Measurements from ENCODE around the gene GSG1L2. TPM values are rescaled to one million over a fixed set of nuclear protein-coding genes. Genes with fewer than 3 reads are reported as not detected.

The GSG1L2 gene
- total RNA-seq, 1 donor from 2014 or later, result not detected

GRCh38 chr17:9765322-9765721 lies 56.6 kb downstream of the GSG1L2 start:
- no peak overlapping the region for H3K9ac ChIP-seq (ENCODE audit: low read length)
- H3K4me1 ChIP-seq (ENCODE audit: insufficient read depth, low read length), result no peaks in the 10 kb centered on the region
- Mint-ChIP-seq H3K27ac (ENCODE audit: unreplicated experiment) (no peak overlapping the region), H3K36me3 (ENCODE audit: low read depth, unreplicated experiment) (peaks cover 2% of the 10 kb centered on the region), H3K4me3 (ENCODE audit: unreplicated experiment) (no peak overlapping the region), H3K27me3 (ENCODE audit: low read depth, unreplicated experiment) (peaks cover 46% of the 10 kb centered on the region), H3K4me1 (ENCODE audit: low read depth, unreplicated experiment) (no peaks in the 10 kb centered on the region), H3K9me3 (ENCODE audit: unreplicated experiment) (peaks cover 3% of the 10 kb centered on the region)
- no peak overlapping the region for H3K4me2 ChIP-seq (ENCODE audit: low read length)
- H4K20me1 ChIP-seq (ENCODE audit: insufficient read depth, low read length), result no peaks in the 10 kb centered on the region
- H3K9me3 ChIP-seq (ENCODE audit: insufficient read depth, low read depth, low read length), result no peaks in the 10 kb centered on the region
- TF ChIP-seq EZH2 (IDR thresholded peaks at IDR 0.05; ENCODE audit: insufficient read depth, low read length) (no peak), CTCF (IDR thresholded peaks at IDR 0.05; ENCODE audit: insufficient read depth, low read depth, low read length) (no peak)
- no peak overlapping the region for H3K27ac ChIP-seq (ENCODE audit: low read depth, low read length)
- no peak overlapping the region for H2AFZ ChIP-seq (ENCODE audit: low read depth, low read length)
- FAIRE-seq (no peak), DNase-seq (ENCODE audit: low read depth) (no peak)
- no peaks in the 10 kb centered on the region for H3K79me2 ChIP-seq (ENCODE audit: insufficient read depth, low read length)
- H3K36me3 ChIP-seq (ENCODE audit: insufficient read depth, low read length), result no peaks in the 10 kb centered on the region
- peaks cover 2% of the 10 kb centered on the region for H3K27me3 ChIP-seq (ENCODE audit: insufficient read depth, low read length)
- no peak overlapping the region for H3K4me3 ChIP-seq (ENCODE audit: insufficient read depth, low read depth, low read length)

DNA sequence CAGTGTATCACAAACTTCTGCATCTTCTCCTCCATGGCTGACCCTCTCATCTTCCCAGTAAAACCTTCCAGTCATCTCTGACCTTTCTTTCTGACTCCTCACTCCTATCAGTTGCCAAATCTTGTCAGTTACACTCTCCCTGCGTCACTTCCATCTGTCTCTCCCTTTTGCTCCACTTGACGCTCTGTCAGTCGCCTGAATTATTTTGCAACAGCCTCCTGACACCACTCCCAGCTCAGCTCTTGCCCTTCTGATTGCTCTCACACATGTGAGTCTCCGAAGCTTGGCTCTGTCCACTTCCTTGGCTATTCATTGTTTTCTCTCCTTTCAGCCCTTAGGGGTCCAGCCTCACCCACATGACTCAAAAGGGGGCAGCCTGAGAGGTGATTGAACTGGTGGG lies 58.2 kb downstream of the GSG1L2 start:
- Histone ChIP-seq H3K4me3 (ENCODE audit: insufficient read depth, low read depth, low read length) (no peak overlapping the region), H3K9me3 (ENCODE audit: insufficient read depth, low read depth, low read length) (no peaks in the 10 kb centered on the region), H3K36me3 (ENCODE audit: insufficient read depth, low read length) (no peaks in the 10 kb centered on the region), H3K27ac (ENCODE audit: low read depth, low read length) (no peak overlapping the region), H3K9ac (ENCODE audit: low read length) (no peak overlapping the region), H3K79me2 (ENCODE audit: insufficient read depth, low read length) (no peaks in the 10 kb centered on the region), H3K27me3 (ENCODE audit: insufficient read depth, low read length) (peaks cover 2% of the 10 kb centered on the region), H3K4me2 (ENCODE audit: low read length) (no peak overlapping the region), H4K20me1 (ENCODE audit: insufficient read depth, low read length) (no peaks in the 10 kb centered on the region), H3K4me1 (ENCODE audit: insufficient read depth, low read length) (no peaks in the 10 kb centered on the region), H2AFZ (ENCODE audit: low read depth, low read length) (no peak overlapping the region)
- Mint-ChIP-seq H3K27me3 (ENCODE audit: low read depth, unreplicated experiment) (peaks cover 44% of the 10 kb centered on the region), H3K36me3 (ENCODE audit: low read depth, unreplicated experiment) (peaks cover 2% of the 10 kb centered on the region), H3K4me3 (ENCODE audit: unreplicated experiment) (no peak overlapping the region), H3K27ac (ENCODE audit: unreplicated experiment) (no peak overlapping the region), H3K4me1 (ENCODE audit: low read depth, unreplicated experiment) (no peaks in the 10 kb centered on the region), H3K9me3 (ENCODE audit: unreplicated experiment) (peaks cover 3% of the 10 kb centered on the region)
- DNase-seq (ENCODE audit: low read depth), result no peak
- FAIRE-seq, result no peak
- TF ChIP-seq CTCF (IDR thresholded peaks at IDR 0.05; ENCODE audit: insufficient read depth, low read depth, low read length) (no peak), EZH2 (IDR thresholded peaks at IDR 0.05; ENCODE audit: insufficient read depth, low read length) (no peak)

DNA sequence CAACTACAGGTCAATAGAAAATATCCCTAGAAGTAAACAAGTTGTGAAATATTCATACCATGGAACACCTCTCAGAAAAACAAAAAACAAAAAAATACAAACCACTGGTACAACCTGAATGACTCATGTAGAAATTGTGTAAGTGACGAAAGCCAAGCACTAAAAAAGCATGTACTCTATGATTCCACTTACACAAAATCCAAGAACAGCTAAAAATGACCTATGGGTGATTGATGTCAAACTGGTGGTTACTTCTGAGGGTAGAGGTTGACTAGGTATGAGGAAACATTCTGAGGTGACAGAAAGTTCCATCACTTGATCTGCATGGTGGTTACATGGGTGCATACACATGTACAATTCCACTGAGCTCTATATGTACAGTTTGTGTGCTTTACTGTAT lies 61.6 kb downstream of the GSG1L2 start:
- Histone ChIP-seq H3K79me2 (ENCODE audit: insufficient read depth, low read length) (no peaks in the 10 kb centered on the region), H3K4me2 (ENCODE audit: low read length) (no peak overlapping the region), H3K9me3 (ENCODE audit: insufficient read depth, low read depth, low read length) (no peaks in the 10 kb centered on the region), H3K27me3 (ENCODE audit: insufficient read depth, low read length) (no peaks in the 10 kb centered on the region), H3K9ac (ENCODE audit: low read length) (no peak overlapping the region), H3K4me3 (ENCODE audit: insufficient read depth, low read depth, low read length) (no peak overlapping the region), H3K36me3 (ENCODE audit: insufficient read depth, low read length) (no peaks in the 10 kb centered on the region), H2AFZ (ENCODE audit: low read depth, low read length) (no peak overlapping the region), H4K20me1 (ENCODE audit: insufficient read depth, low read length) (no peaks in the 10 kb centered on the region), H3K27ac (ENCODE audit: low read depth, low read length) (no peak overlapping the region), H3K4me1 (ENCODE audit: insufficient read depth, low read length) (no peaks in the 10 kb centered on the region)
- Mint-ChIP-seq H3K4me1 (ENCODE audit: low read depth, unreplicated experiment) (no peaks in the 10 kb centered on the region), H3K36me3 (ENCODE audit: low read depth, unreplicated experiment) (peaks cover 2% of the 10 kb centered on the region), H3K9me3 (ENCODE audit: unreplicated experiment) (peaks cover 3% of the 10 kb centered on the region), H3K27ac (ENCODE audit: unreplicated experiment) (no peak overlapping the region), H3K27me3 (ENCODE audit: low read depth, unreplicated experiment) (peaks cover 29% of the 10 kb centered on the region), H3K4me3 (ENCODE audit: unreplicated experiment) (no peak overlapping the region)
- FAIRE-seq (no peak), DNase-seq (ENCODE audit: low read depth) (no peak)
- TF ChIP-seq EZH2 (IDR thresholded peaks at IDR 0.05; ENCODE audit: insufficient read depth, low read length), result no peak
- TF ChIP-seq CTCF (IDR thresholded peaks at IDR 0.05; ENCODE audit: insufficient read depth, low read depth, low read length), result no peak
